Globus pallidus (tissue), 1 donor: Measurements from ENCODE around the gene GSTM1.
A peak's percentile ranks its signal among the peaks of the same experiment; 100 is the strongest.

Experiments used
- DNase-seq: peaks from one replicate; pipeline ENCODE4 v3.0.0-alpha.2; 2015; ENCODE audit warnings: low spot score

Gene GSTM1

GRCh38 chr1:109687641-109688499, at the start of gene GSTM1:
Gene GSTM1, plus strand, starts transcription at chr1:109687817. Its CDS starts 57 bp downstream, at chr1:109687874.
- DNase-seq = peak; percentile 89

GRCh38 chr1:109639063-109639840, 48.4 kb upstream of the GSTM1 start:
- no peak for DNase-seq

- DNase-seq = no peak
Measured at GRCh38 chr1:109639841-109640184, 47.8 kb upstream of the GSTM1 start.

- DNase-seq = peak; percentile 63
Measured at GRCh38 chr1:109640285-109640865, 47.2 kb upstream of the GSTM1 start.

- DNase-seq = no peak
Measured at GRCh38 chr1:109641078-109641740, 46.4 kb upstream of the GSTM1 start.

GRCh38 chr1:109641861-109642260, 45.8 kb upstream of the GSTM1 start:
- DNase-seq = no peak

GRCh38 chr1:109642626-109643025, 45.0 kb upstream of the GSTM1 start:
- no peak for DNase-seq

GRCh38 chr1:109643385-109644230, 44.0 kb upstream of the GSTM1 start:
- peak; percentile 58 for DNase-seq

GRCh38 chr1:109644670-109645069, 42.9 kb upstream of the GSTM1 start:
- no peak for DNase-seq

GRCh38 chr1:109649491-109649914, 38.1 kb upstream of the GSTM1 start:
- DNase-seq = peak; percentile 52

GRCh38 chr1:109650609-109651008, 37.0 kb upstream of the GSTM1 start:
- no peak for DNase-seq

GRCh38 chr1:109652402-109652801, 35.2 kb upstream of the GSTM1 start:
- DNase-seq = no peak

- DNase-seq = no peak
Measured at GRCh38 chr1:109653306-109653705, 34.3 kb upstream of the GSTM1 start.

GRCh38 chr1:109654519-109654918, 33.1 kb upstream of the GSTM1 start:
- no peak for DNase-seq

- DNase-seq = peak; percentile 72
Measured at GRCh38 chr1:109655615-109656519, 31.8 kb upstream of the GSTM1 start, which contains the start of gene GSTM4. Gene GSTM4, plus strand, starts transcription at chr1:109656099. Its CDS starts 291 bp downstream, at chr1:109656390.

GRCh38 chr1:109657395-109657794, 30.2 kb upstream of the GSTM1 start:
- no peak for DNase-seq

GRCh38 chr1:109657970-109658369, 29.6 kb upstream of the GSTM1 start:
- no peak for DNase-seq

GRCh38 chr1:109658533-109659042, 29.0 kb upstream of the GSTM1 start:
- no peak for DNase-seq

GRCh38 chr1:109659145-109659544, 28.5 kb upstream of the GSTM1 start:
- DNase-seq = no peak
